ENCODE results near the gene PIKFYVE. TPM values are rescaled to one million over a fixed set of nuclear protein-coding genes. Genes with fewer than 3 reads are reported as not detected.

Gene PIKFYVE
- total and polyA plus RNA-seq, 5 donors, result 5.0 to 20.4 (median 19.5) TPM

GRCh38 chr2:208278549-208278948 is 12.5 kb downstream of the PIKFYVE start:
- ATAC-seq (no peak), DNase-seq (no peak)
- WGBS, result 98% methylated on average over 2 of the region's 2 CpGs
- Histone ChIP-seq H3K27ac (ENCODE audit: low read length) (no peak overlapping the region), H3K9me3 (ENCODE audit: control insufficient read depth, low read length) (no peaks in the 10 kb centered on the region), H3K4me3 (ENCODE audit: low read length) (no peak overlapping the region), H3K27me3 (ENCODE audit: control insufficient read depth, insufficient read depth) (no peaks in the 10 kb centered on the region), H3K4me1 (ENCODE audit: control insufficient read depth, insufficient read depth, low read length) (no peaks in the 10 kb centered on the region)
- intact Hi-C loops (cut with DNase I), result no loop called here

- WGBS, result 98% methylated on average over 2 of the region's 2 CpGs
- DNase-seq, result no peak
- Histone ChIP-seq H3K27me3 (ENCODE audit: control insufficient read depth, insufficient read depth) (no peaks in the 10 kb centered on the region), H3K27ac (ENCODE audit: low read length) (no peak overlapping the region), H3K9me3 (ENCODE audit: control insufficient read depth, low read length) (no peaks in the 10 kb centered on the region), H3K4me3 (ENCODE audit: low read length) (no peak overlapping the region), H3K4me1 (ENCODE audit: control insufficient read depth, insufficient read depth, low read length) (no peaks in the 10 kb centered on the region)
- intact Hi-C loops (cut with DNase I), result no loop called here
- ATAC-seq, result no peak
Observed at GRCh38 chr2:208279236-208279635, 13.2 kb downstream of the PIKFYVE start.

DNA sequence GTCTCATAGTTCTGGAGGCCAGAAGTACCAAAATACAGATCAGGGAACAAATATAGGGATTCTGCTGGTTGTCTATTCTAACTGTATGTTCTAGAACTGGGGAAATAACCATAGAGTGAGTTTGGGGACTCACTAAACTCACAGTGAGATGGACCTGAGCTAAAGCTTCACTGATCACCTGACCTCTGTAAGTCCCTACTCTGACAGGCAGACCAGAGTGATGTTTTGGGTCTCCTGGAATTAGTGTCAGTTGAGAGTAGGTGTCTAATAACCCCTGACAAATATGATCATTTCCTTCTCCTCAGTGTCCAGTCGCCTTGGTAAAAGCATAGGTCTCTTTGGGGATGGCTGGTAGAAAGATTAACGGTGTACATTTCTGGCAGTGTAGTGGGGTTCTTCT is 14.2 kb downstream of the PIKFYVE start:
- WGBS, result 91% methylated on average over 2 of the region's 2 CpGs
- ATAC-seq (no peak), DNase-seq (no peak)
- Histone ChIP-seq H3K9me3 (ENCODE audit: control insufficient read depth, low read length) (no peaks in the 10 kb centered on the region), H3K27me3 (ENCODE audit: control insufficient read depth, insufficient read depth) (no peaks in the 10 kb centered on the region), H3K4me3 (ENCODE audit: low read length) (no peak overlapping the region), H3K4me1 (ENCODE audit: control insufficient read depth, insufficient read depth, low read length) (no peaks in the 10 kb centered on the region), H3K27ac (ENCODE audit: low read length) (no peak overlapping the region)
- intact Hi-C loops (cut with DNase I), result loop anchor here in 1 of 4 donors (10.0 kb wide), 1 partner anchor 55 kb away; no protein-coding TSS in a partner anchor

DNA sequence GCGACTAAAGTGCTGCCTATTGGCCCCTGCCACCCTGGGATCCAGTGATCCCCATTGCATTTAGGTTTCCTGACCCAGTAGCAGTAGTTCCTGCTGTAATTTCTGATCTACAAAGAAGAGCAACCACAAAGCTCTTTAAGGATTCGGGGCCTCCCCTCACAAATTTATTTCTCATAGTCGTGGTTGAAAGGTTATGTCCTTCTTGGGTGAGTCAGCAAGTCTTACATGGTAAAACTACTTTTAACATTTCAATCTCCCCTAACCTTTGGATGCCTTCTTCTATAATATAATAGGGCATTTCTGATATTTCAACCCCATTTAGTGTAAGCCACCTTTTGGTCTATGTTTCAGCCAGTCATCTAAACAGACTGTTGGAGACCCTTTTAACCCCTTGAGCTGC is 14.9 kb downstream of the PIKFYVE start:
- WGBS, result 87% methylated on average over 3 of the region's 3 CpGs
- intact Hi-C loops (cut with DNase I), result loop anchor here in 1 of 4 donors (10.0 kb wide), 1 partner anchor 54 kb away; no protein-coding TSS in a partner anchor
- Histone ChIP-seq H3K27ac (ENCODE audit: low read length) (no peak overlapping the region), H3K4me1 (ENCODE audit: control insufficient read depth, insufficient read depth, low read length) (no peaks in the 10 kb centered on the region), H3K4me3 (ENCODE audit: low read length) (no peak overlapping the region), H3K9me3 (ENCODE audit: control insufficient read depth, low read length) (no peaks in the 10 kb centered on the region), H3K27me3 (ENCODE audit: control insufficient read depth, insufficient read depth) (no peaks in the 10 kb centered on the region)
- DNase-seq, result no peak
- ATAC-seq, result no peak

- no peak for ATAC-seq
- DNase-seq, result no peak
- H3K4me1 ChIP-seq (ENCODE audit: control insufficient read depth, insufficient read depth, low read length), result no peaks in the 10 kb centered on the region
- no peak overlapping the region for H3K4me3 ChIP-seq (ENCODE audit: low read length)
- intact Hi-C loops (cut with DNase I), result loop anchor here in 1 of 4 donors (10.0 kb wide), 1 partner anchor 49 kb away; no protein-coding TSS in a partner anchor
- no peaks in the 10 kb centered on the region for H3K9me3 ChIP-seq (ENCODE audit: control insufficient read depth, low read length)
- no peaks in the 10 kb centered on the region for H3K27me3 ChIP-seq (ENCODE audit: control insufficient read depth, insufficient read depth)
- H3K27ac ChIP-seq (ENCODE audit: low read length), result no peak overlapping the region
- WGBS, result 66% methylated on average over 4 of the region's 4 CpGs
Observed at GRCh38 chr2:208285853-208286252, 19.8 kb downstream of the PIKFYVE start.

- H3K4me1 ChIP-seq (ENCODE audit: control insufficient read depth, insufficient read depth, low read length), result no peaks in the 10 kb centered on the region
- ATAC-seq, result no peak
- intact Hi-C loops (cut with DNase I), result no loop called here
- 72% methylated on average over 4 of the region's 4 CpGs for WGBS
- no peak overlapping the region for H3K4me3 ChIP-seq (ENCODE audit: low read length)
- no peak for DNase-seq
- no peak overlapping the region for H3K27ac ChIP-seq (ENCODE audit: low read length)
- no peaks in the 10 kb centered on the region for H3K27me3 ChIP-seq (ENCODE audit: control insufficient read depth, insufficient read depth)
- H3K9me3 ChIP-seq (ENCODE audit: control insufficient read depth, low read length), result no peaks in the 10 kb centered on the region
Observed at GRCh38 chr2:208294482-208295024, 28.5 kb downstream of the PIKFYVE start.

- DNase-seq (no peak), ATAC-seq (no peak)
- intact Hi-C loops (cut with DNase I), result no loop called here
- no peak overlapping the region for H3K4me3 ChIP-seq (ENCODE audit: low read length)
- no peak overlapping the region for H3K27ac ChIP-seq (ENCODE audit: low read length)
- no peaks in the 10 kb centered on the region for H3K27me3 ChIP-seq (ENCODE audit: control insufficient read depth, insufficient read depth)
- H3K9me3 ChIP-seq (ENCODE audit: control insufficient read depth, low read length), result no peaks in the 10 kb centered on the region
- WGBS, result 96% methylated on average over 4 of the region's 4 CpGs
- H3K4me1 ChIP-seq (ENCODE audit: control insufficient read depth, insufficient read depth, low read length), result no peaks in the 10 kb centered on the region
Observed at GRCh38 chr2:208295834-208296233, 29.8 kb downstream of the PIKFYVE start.

- Histone ChIP-seq H3K4me3 (ENCODE audit: low read length) (no peak overlapping the region), H3K4me1 (ENCODE audit: control insufficient read depth, insufficient read depth, low read length) (no peaks in the 10 kb centered on the region), H3K27me3 (ENCODE audit: control insufficient read depth, insufficient read depth) (no peaks in the 10 kb centered on the region), H3K27ac (ENCODE audit: low read length) (no peak overlapping the region), H3K9me3 (ENCODE audit: control insufficient read depth, low read length) (no peaks in the 10 kb centered on the region)
- WGBS, result 91% methylated on average over 2 of the region's 2 CpGs
- ATAC-seq, result no peak
- intact Hi-C loops (cut with DNase I), result no loop called here
- DNase-seq, result no peak
Observed at GRCh38 chr2:208296610-208297009, 30.6 kb downstream of the PIKFYVE start.

DNA sequence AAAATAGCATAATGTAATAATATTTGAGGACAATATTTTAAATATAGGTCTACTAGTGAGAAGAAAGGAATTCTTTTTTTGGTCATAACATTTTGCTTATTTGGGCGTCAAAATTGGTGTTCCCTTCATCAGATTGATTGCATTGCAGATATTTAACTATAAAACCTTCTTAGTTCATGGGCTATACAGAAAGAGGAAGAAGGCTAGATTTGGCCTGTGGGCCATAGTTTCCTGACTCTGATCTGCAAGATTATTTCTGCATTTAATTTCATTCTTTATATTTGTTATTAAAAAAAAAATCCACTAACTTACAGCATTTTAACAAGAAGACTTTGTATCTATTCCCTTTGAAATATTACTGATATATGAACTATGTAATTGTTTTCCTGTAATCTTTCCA is 31.9 kb downstream of the PIKFYVE start:
- no peak overlapping the region for H3K4me3 ChIP-seq (ENCODE audit: low read length)
- no peak for DNase-seq
- no peak overlapping the region for H3K27ac ChIP-seq (ENCODE audit: low read length)
- WGBS, result 91% methylated on average over 1 of the region's 1 CpG
- no peak for ATAC-seq
- H3K4me1 ChIP-seq (ENCODE audit: control insufficient read depth, insufficient read depth, low read length), result no peaks in the 10 kb centered on the region
- no peaks in the 10 kb centered on the region for H3K27me3 ChIP-seq (ENCODE audit: control insufficient read depth, insufficient read depth)
- H3K9me3 ChIP-seq (ENCODE audit: control insufficient read depth, low read length), result no peaks in the 10 kb centered on the region
- intact Hi-C loops (cut with DNase I), result no loop called here

DNA sequence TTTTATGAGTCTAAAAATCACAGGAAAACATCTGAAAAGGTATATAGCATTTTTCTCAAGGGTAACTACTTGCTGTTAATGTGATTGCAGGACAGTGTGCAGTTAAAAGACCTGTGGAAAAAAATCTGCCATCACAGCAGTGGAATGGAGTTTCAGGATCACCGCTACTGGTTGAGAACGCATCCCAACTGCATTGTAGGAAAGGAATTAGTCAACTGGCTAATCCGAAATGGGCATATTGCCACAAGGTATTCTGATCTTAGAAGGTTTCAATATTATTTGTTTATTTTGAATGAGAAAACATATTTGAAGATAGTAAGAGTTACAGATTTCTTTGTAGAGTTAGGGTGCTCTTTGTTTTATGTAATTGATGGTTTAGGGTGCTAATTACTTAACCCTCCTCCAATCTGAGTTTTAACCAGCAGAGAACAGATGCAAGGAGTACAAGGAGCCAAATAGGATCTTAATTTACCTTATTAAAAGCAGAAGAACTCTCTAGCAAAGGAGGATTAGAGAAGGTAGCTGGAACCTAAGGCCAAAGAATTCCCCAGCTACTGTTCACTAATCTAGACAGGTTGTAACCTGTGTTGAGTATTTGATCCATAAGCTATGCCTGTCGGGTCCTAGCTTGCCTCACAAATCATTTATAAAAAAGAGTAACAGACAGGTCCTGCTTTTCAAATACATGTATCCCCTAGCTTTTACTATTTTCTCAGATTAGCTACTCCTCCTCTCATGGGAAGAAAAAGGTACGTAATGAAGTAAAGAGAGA is 35.0 kb downstream of the PIKFYVE start:
- Histone ChIP-seq H3K4me3 (ENCODE audit: low read length) (no peak overlapping the region), H3K27me3 (ENCODE audit: control insufficient read depth, insufficient read depth) (no peaks in the 10 kb centered on the region), H3K4me1 (ENCODE audit: control insufficient read depth, insufficient read depth, low read length) (no peaks in the 10 kb centered on the region), H3K27ac (ENCODE audit: low read length) (no peak overlapping the region), H3K9me3 (ENCODE audit: control insufficient read depth, low read length) (no peaks in the 10 kb centered on the region)
- no peak for DNase-seq
- no peak for ATAC-seq
- intact Hi-C loops (cut with DNase I), result no loop called here
- 97% methylated on average over 5 of the region's 5 CpGs for WGBS

DNA sequence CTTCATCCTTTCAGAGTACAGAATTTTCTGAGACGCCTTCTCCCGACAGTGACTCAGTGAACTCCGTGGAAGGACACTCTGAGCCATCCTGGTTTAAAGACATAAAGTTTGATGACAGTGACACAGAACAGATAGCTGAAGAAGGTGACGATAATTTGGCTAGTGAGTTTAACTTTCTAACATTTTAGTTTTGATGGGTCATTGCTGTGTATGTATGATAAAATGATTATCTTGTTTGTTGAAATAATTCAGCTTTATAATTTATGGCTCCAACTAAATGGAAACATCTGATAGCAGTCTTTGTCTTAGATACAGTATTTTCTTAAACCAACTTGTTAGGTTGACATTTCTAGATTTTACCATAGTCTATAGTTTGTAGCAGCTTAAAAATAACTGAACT is 38.1 kb downstream of the PIKFYVE start:
- intact Hi-C loops (cut with DNase I), result no loop called here
- no peak overlapping the region for H3K27ac ChIP-seq (ENCODE audit: low read length)
- WGBS, result 88% methylated on average over 4 of the region's 4 CpGs
- H3K4me1 ChIP-seq (ENCODE audit: control insufficient read depth, insufficient read depth, low read length), result no peaks in the 10 kb centered on the region
- DNase-seq, result no peak
- H3K4me3 ChIP-seq (ENCODE audit: low read length), result no peak overlapping the region
- H3K27me3 ChIP-seq (ENCODE audit: control insufficient read depth, insufficient read depth), result no peaks in the 10 kb centered on the region
- no peaks in the 10 kb centered on the region for H3K9me3 ChIP-seq (ENCODE audit: control insufficient read depth, low read length)
- no peak for ATAC-seq
